SU-DHL-6 (cell line): ENCODE measurements around the gene NDUFC1.
"Not testable (repeated sequence)": the region's sequence is repeated elsewhere in the genome, so short reads cannot be mapped to it uniquely, and the experiment has no call there.

Source experiments
- H2AFZ ChIP-seq: fragments of 200-600 bp; sonication (generic); 2 replicates; pipeline ENCODE4 v1.6.1; 2014; ENCODE audit warnings: low read depth, mild to moderate bottlenecking, moderate library complexity, mixed read lengths, antibody characterized with exemption, low read length; ENCODE audit not compliant: severe bottlenecking
- H3F3A ChIP-seq: fragments of 200-600 bp; shearing (Covaris generic); 2 replicates; pipeline ENCODE4 v1.6.0; 2016; ENCODE audit warnings: antibody characterized with exemption, mild to moderate bottlenecking; ENCODE audit not compliant: insufficient read depth
- H3K27ac ChIP-seq: fragments of 200-600 bp; sonication (generic); 2 replicates; pipeline ENCODE4 v1.5.1; 2016; ENCODE audit warnings: low read depth, mild to moderate bottlenecking, low read length, moderate library complexity, mixed read lengths
- H3K27me3 ChIP-seq: fragments of 200-600 bp; sonication (generic), shearing (Covaris generic); 2 replicates; pipeline ENCODE4 v1.6.0; 2014; ENCODE audit warnings: mild to moderate bottlenecking, low read length
- H3K36me3 ChIP-seq: fragments of 200-600 bp; sonication (generic); 2 replicates; pipeline ENCODE4 v1.6.1; 2014; ENCODE audit warnings: mild to moderate bottlenecking, low read length, mixed read lengths
- H3K4me2 ChIP-seq: fragments of 300-600, 200-600 bp; shearing (Covaris generic), sonication (generic); 2 replicates; pipeline ENCODE4 v1.6.0; 2014; ENCODE audit warnings: low read length, low read depth, mild to moderate bottlenecking; ENCODE audit not compliant: poor library complexity, severe bottlenecking
- H3K4me3 ChIP-seq: fragments of 200-600 bp; sonication (generic); 2 replicates; pipeline ENCODE4 v1.5.1; 2014; ENCODE audit warnings: antibody characterized with exemption, low read length, mild to moderate bottlenecking, mixed read lengths; ENCODE audit not compliant: insufficient read depth, poor library complexity, severe bottlenecking
- H3K79me2 ChIP-seq: fragments of 200-600 bp; sonication (generic); 2 replicates; pipeline ENCODE4 v1.6.1; 2014; ENCODE audit warnings: mild to moderate bottlenecking, low read length, moderate library complexity; ENCODE audit not compliant: insufficient read depth
- H3K9ac ChIP-seq: fragments of 200-600 bp; sonication (generic); 2 replicates; pipeline ENCODE4 v1.7.0; 2014; ENCODE audit warnings: mild to moderate bottlenecking, low read length
- H3K9me2 ChIP-seq: fragments of 200-600 bp; sonication (generic); replicated peaks from 2 replicates; pipeline ENCODE4 v1.6.1; 2014; ENCODE audit warnings: low read length; ENCODE audit not compliant: insufficient read depth
- H3K9me3 ChIP-seq: fragments of 200-600 bp; sonication (generic); 2 replicates; pipeline ENCODE4 v1.6.1; 2014; ENCODE audit warnings: low read length, mixed read lengths; ENCODE audit not compliant: insufficient read depth
- H4K20me1 ChIP-seq: fragments of 200-600 bp; sonication (generic); 2 replicates; pipeline ENCODE4 v1.6.1; 2014; ENCODE audit warnings: low read depth, mild to moderate bottlenecking, antibody characterized with exemption, low read length, moderate library complexity, mixed read lengths
- EZH2phosphoT487 ChIP-seq: fragments of 200-600 bp; sonication (generic), shearing (Covaris generic); conservative IDR thresholded peaks from 2 replicates; pipeline ENCODE4 v1.6.1; 2018; ENCODE audit warnings: mild to moderate bottlenecking, antibody characterized with exemption, low read length, moderate library complexity, mixed read lengths
- TF ChIP-seq, protein P1 (sequence below): fragments of 200-600 bp; sonication (generic); IDR thresholded peaks from one replicate; pipeline ENCODE4 v1.5.1; 2017; ENCODE audit warnings: antibody characterized with exemption, mild to moderate bottlenecking, low read length, moderate library complexity; ENCODE audit not compliant: insufficient read depth, poor library complexity, severe bottlenecking

Gene NDUFC1

DNA sequence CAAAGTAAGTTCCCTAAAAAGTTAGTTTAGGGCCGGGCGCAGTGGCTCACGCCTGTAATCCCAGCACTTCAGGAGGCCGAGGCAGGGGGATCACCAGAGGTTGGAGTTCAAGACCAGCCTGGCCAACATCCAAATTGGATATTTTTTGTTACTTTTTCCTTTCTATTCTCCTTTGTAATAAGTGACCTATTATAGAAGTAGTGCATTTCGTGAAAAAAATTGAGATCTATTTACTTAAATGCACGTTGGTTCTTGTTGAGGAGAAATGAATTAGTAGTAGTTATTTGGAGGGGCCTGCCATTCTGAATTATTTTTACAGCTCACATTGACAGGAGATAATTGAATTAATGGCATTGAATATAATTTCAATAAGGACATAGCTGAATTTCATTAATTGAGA lies 22.3 kb upstream of the NDUFC1 start:
- H3K9ac ChIP-seq, result no peak overlapping the region
- H3K9me2 ChIP-seq, result no peaks in the 10 kb centered on the region
- H3K27ac ChIP-seq, result no peak overlapping the region
- H3K4me3 ChIP-seq, result no peak overlapping the region
- TF ChIP-seq, protein P1, sequence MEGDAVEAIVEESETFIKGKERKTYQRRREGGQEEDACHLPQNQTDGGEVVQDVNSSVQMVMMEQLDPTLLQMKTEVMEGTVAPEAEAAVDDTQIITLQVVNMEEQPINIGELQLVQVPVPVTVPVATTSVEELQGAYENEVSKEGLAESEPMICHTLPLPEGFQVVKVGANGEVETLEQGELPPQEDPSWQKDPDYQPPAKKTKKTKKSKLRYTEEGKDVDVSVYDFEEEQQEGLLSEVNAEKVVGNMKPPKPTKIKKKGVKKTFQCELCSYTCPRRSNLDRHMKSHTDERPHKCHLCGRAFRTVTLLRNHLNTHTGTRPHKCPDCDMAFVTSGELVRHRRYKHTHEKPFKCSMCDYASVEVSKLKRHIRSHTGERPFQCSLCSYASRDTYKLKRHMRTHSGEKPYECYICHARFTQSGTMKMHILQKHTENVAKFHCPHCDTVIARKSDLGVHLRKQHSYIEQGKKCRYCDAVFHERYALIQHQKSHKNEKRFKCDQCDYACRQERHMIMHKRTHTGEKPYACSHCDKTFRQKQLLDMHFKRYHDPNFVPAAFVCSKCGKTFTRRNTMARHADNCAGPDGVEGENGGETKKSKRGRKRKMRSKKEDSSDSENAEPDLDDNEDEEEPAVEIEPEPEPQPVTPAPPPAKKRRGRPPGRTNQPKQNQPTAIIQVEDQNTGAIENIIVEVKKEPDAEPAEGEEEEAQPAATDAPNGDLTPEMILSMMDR, result no peak
- TF ChIP-seq EZH2phosphoT487, result no peak
- H3K36me3 ChIP-seq, result no peaks in the 10 kb centered on the region
- no peaks in the 10 kb centered on the region for H3K27me3 ChIP-seq
- H3K9me3 ChIP-seq, result no peaks in the 10 kb centered on the region
- H3F3A ChIP-seq, result no peaks in the 10 kb centered on the region
- H3K4me2 ChIP-seq, result no peak overlapping the region
- H4K20me1 ChIP-seq, result 0 out of 2 replicates have a peak, but pooled peaks cover 2% of the 10 kb centered on the region
- peaks cover 91% of the 10 kb centered on the region for H3K79me2 ChIP-seq
- H2AFZ ChIP-seq, result no peak overlapping the region

DNA sequence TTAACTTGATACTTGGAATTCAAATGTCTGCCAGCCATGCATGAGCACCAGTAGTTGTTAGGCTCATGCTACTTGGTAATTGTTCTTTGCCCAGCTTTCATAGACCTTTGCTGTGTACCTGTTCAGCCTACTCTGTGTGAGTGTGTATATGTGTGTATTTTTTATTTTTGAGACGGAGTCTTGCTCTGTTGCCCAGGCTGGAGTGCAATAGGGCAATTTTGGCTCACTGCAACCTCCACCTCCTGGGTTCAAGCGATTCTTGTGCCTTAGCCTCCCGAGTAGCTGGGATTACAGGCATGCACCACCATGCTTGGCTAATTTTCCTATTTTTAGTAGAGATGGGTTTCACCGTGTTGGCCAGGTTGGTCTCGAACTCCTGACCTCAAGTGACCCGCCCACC lies 20.3 kb upstream of the NDUFC1 start:
- not testable (repeated sequence) for H3K9me3 ChIP-seq, H2AFZ ChIP-seq, H3K4me2 ChIP-seq, H3F3A ChIP-seq, H3K9ac ChIP-seq, H3K9me2 ChIP-seq, H3K4me3 ChIP-seq, H3K27ac ChIP-seq, H3K27me3 ChIP-seq, H3K36me3 ChIP-seq, H4K20me1 ChIP-seq
- H3K79me2 ChIP-seq, result peaks cover 98% of the 10 kb centered on the region

DNA sequence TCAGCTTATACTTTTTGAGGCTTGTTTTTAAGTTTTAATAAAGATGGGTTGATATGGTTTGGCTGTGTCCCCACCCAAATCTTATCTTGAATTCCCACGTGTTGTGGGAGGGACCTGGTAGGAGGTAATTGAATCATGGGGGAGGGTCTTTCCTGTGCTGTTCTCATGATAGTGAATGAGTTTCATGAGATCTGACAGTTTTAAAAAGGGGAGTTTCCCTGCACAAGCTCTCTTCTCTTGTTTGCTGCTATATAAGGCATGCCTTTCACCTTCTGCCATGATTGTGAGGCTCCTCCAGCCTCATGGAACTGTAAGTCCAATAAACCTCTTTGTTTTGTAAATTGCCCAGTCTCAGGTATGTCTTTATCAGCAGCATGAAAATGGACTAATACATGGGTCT lies 19.8 kb upstream of the NDUFC1 start:
- not testable (repeated sequence) for H2AFZ ChIP-seq, H3K9me3 ChIP-seq, H3F3A ChIP-seq, H3K9me2 ChIP-seq, H4K20me1 ChIP-seq, H3K4me3 ChIP-seq, H3K9ac ChIP-seq, H3K4me2 ChIP-seq, H3K27me3 ChIP-seq, H3K36me3 ChIP-seq, H3K27ac ChIP-seq
- H3K79me2 ChIP-seq, result peaks cover 99% of the 10 kb centered on the region

DNA sequence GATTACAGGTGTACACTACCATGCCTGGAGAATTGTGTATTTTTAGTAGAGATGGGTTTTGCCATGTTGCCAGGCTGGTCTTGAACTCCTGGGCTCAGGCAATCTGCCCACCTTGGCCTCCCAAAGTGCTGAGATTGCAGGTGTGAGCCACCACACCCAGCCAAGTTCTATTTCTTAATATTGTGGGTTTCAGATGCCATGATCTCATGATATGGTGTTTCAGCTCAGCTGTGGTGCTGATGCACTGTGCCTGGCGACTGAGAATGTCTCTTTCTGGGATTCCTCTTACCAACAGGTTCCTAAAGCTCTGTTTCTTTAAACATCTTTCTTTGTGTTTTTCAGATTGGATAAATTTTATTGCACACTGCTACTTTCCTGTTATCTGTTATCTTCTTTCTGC lies 17.3 kb upstream of the NDUFC1 start:
- Histone ChIP-seq H4K20me1 (peaks cover 2% of the 10 kb centered on the region; the same call in 1 of the 2 replicates), H3F3A (no peaks in the 10 kb centered on the region), H2AFZ (no peak overlapping the region), H3K27me3 (no peaks in the 10 kb centered on the region), H3K27ac (no peak overlapping the region), H3K36me3 (peaks cover 7% of the 10 kb centered on the region), H3K9me3 (no peaks in the 10 kb centered on the region), H3K9me2 (no peaks in the 10 kb centered on the region), H3K79me2 (peaks cover 99% of the 10 kb centered on the region), H3K9ac (no peak overlapping the region), H3K4me3 (no peak overlapping the region), H3K4me2 (no peak overlapping the region)
- no peak for TF ChIP-seq EZH2phosphoT487
- TF ChIP-seq, protein P1, result no peak
